ENCODE data around the gene CNOT6. TPM values are rescaled to one million over a fixed set of nuclear protein-coding genes. Genes with fewer than 3 reads are reported as not detected.

Gene CNOT6
- total RNA-seq, 4 donors from 2014 or later = 14.6 to 20.0 (median 19.3) TPM

DNA sequence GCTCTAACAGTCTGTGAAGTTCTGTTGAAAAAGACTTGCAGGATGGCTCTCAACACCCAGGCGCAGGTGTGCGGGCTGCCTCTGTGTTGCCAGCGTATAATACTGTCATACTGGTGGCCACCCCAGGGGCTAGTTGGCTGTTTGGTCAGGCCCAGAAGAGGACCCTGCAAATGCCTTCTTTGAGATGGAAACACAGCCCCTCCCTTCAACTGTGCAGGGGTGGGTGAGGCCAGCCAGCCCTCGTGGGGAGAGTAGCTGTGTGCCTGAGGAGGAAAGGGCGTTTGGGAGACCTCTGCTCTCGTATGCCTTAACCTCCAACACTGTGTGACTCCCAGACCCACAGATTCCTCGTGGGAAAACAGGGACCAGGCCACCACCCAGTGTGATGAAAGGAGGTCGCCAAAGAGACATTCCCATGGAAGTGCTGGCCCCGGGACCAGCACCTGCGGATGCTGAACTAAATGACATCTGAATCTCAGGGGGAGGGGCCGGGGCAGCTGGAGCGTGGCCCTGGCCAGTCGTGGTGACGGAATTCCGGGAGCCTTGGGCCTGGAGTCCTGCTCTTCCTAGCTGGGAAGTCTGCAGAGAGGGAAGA, 108.4 kb downstream of the CNOT6 start:
- TF ChIP-seq, protein P1, sequence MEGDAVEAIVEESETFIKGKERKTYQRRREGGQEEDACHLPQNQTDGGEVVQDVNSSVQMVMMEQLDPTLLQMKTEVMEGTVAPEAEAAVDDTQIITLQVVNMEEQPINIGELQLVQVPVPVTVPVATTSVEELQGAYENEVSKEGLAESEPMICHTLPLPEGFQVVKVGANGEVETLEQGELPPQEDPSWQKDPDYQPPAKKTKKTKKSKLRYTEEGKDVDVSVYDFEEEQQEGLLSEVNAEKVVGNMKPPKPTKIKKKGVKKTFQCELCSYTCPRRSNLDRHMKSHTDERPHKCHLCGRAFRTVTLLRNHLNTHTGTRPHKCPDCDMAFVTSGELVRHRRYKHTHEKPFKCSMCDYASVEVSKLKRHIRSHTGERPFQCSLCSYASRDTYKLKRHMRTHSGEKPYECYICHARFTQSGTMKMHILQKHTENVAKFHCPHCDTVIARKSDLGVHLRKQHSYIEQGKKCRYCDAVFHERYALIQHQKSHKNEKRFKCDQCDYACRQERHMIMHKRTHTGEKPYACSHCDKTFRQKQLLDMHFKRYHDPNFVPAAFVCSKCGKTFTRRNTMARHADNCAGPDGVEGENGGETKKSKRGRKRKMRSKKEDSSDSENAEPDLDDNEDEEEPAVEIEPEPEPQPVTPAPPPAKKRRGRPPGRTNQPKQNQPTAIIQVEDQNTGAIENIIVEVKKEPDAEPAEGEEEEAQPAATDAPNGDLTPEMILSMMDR (IDR thresholded peaks at IDR 0.05) = no peak
- TF ChIP-seq EP300 (IDR thresholded peaks at IDR 0.05; ENCODE audit: low read depth) = no peak
- TF ChIP-seq POLR2A (IDR thresholded peaks at IDR 0.05) = no peak
- TF ChIP-seq POLR2AphosphoS5 (IDR thresholded peaks at IDR 0.05) = no peak
- Histone ChIP-seq H3K4me3 (no peak overlapping the region), H3K9me3 (no peaks in the 10 kb centered on the region), H3K4me1 (no peaks in the 10 kb centered on the region), H3K36me3 (no peaks in the 10 kb centered on the region), H3K27ac (no peak overlapping the region), H3K27me3 (no peaks in the 10 kb centered on the region)
- WGBS, 2 donors (ENCODE audit: low coverage in 1 of 2) = 61% methylated on average over 15 of the region's 15 CpGs; no CpG with 5 or more reads in 1 of the 2 donors
- intact Hi-C loops (cut with DNase I; ENCODE audit: low total_unique reads) = no loop called here
- DNase-seq = no peak
- in situ Hi-C loops (cut with MboI; ENCODE audit: low pct_ligation_motif_present in 1 of 4, low pct_unique_long_range_greater_than_20kb in 1 of 4, low sequenced_read_pairs in 3 of 4) = no loop called here

DNA sequence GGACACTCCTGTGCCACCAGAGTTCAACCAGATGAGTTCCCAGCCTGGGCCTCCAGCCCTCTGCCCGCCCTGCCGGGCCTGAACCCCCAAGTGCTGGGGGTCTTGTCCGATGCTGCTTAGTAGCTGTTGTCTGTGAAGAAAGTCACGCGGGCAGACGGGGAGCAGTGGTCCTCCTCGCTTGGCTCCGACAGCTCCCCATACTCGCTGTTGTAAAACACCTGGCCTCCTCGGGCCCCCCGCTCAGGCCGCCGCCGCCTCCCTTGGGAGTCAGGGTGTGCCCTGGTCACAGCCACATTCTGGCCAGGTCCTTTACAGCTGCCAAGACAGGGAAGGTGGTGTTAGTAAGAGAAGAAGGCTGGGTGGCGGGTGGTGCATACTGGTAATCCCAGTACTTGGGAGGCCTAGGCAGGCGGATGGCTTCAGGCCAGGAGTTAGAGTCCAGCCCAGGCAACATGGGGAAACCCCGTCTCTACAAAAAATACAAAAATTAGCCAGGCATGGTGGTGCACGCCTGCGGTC, 109.0 kb downstream of the CNOT6 start:
- intact Hi-C loops (cut with DNase I; ENCODE audit: low total_unique reads) (no loop called here), in situ Hi-C loops (cut with MboI; ENCODE audit: low pct_ligation_motif_present in 1 of 4, low pct_unique_long_range_greater_than_20kb in 1 of 4, low sequenced_read_pairs in 3 of 4) (no loop called here)
- TF ChIP-seq EP300 (IDR thresholded peaks at IDR 0.05; ENCODE audit: low read depth) (no peak), POLR2AphosphoS5 (IDR thresholded peaks at IDR 0.05) (no peak), POLR2A (IDR thresholded peaks at IDR 0.05) (no peak)
- TF ChIP-seq, protein P1 (IDR thresholded peaks at IDR 0.05) = no peak
- Histone ChIP-seq H3K27me3 (no peaks in the 10 kb centered on the region), H3K27ac (no peak overlapping the region), H3K4me1 (no peaks in the 10 kb centered on the region), H3K4me3 (no peak overlapping the region), H3K36me3 (no peaks in the 10 kb centered on the region), H3K9me3 (no peaks in the 10 kb centered on the region)
- no peak for DNase-seq
- 94% methylated on average over 18 of the region's 19 CpGs; no CpG with 5 or more reads in 1 of the 2 donors for WGBS, 2 donors (ENCODE audit: low coverage in 1 of 2)

DNA sequence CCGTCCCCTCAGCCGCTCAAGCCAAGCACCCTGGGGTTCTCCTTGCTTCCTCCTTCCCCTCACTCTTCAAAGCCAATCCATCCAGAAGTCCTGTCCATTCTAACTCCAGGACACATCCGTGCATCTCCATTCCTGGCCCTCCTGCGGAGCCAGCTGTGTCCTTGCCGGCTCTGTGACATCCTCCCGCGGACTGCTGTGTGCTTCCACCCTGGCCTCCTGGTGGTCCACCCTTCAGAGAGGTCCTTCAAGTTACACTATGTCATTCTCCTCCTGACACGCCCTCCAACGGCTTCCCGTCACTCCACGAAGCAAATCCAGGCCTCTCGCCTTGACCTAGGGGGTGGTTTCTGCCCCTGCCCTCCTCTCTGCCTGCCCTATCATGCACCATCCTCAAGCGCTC, 110.1 kb downstream of the CNOT6 start:
- H3K9me3 ChIP-seq = no peaks in the 10 kb centered on the region
- WGBS, 2 donors (ENCODE audit: low coverage in 1 of 2) = 78 to 96% methylated on average over 5 to 13 of the region's 13 CpGs
- in situ Hi-C loops (cut with MboI; ENCODE audit: low pct_ligation_motif_present in 1 of 4, low pct_unique_long_range_greater_than_20kb in 1 of 4, low sequenced_read_pairs in 3 of 4) = no loop called here

DNA sequence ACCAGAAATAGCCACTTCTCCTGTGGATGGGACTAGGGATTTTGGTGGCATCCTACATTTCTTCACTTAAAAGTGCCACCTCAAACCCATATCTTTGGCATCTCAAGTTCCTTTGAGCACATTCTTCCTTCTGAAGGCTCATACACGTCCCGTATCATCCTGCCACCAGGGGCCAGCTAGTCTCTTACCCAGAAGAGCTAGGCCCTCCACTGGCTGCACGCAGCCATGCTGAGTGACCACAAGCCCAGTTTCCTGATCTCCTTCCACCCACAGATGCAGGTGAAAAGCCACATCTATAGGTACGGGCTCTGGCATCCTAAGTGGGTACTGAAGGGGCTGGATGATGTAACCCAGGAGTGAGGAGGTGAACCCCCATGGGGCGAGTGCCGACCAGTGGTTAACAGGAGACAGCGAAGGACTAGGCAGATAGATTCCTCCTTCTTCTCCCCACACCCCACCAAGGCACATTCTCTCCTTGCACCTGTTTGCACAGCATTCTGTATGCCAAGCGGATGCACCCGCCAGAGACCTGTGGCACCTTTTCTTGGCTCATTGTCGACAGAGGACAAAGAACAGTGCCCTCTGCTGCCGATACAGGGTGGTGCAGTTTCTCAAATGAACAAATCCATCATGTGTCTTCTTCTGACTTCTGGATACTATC, 111.5 kb downstream of the CNOT6 start:
- Histone ChIP-seq H3K4me3 (no peak overlapping the region), H3K4me1 (no peaks in the 10 kb centered on the region), H3K27ac (no peak overlapping the region), H3K36me3 (no peaks in the 10 kb centered on the region), H3K9me3 (no peaks in the 10 kb centered on the region), H3K27me3 (no peaks in the 10 kb centered on the region)
- in situ Hi-C loops (cut with MboI; ENCODE audit: low pct_ligation_motif_present in 1 of 4, low pct_unique_long_range_greater_than_20kb in 1 of 4, low sequenced_read_pairs in 3 of 4) = no loop called here
- 42% methylated on average over 11 of the region's 11 CpGs; no CpG with 5 or more reads in 1 of the 2 donors for WGBS, 2 donors (ENCODE audit: low coverage in 1 of 2)
- intact Hi-C loops (cut with DNase I; ENCODE audit: low total_unique reads) = no loop called here
- TF ChIP-seq, protein P1 (IDR thresholded peaks at IDR 0.05) = peak; percentile 40 to 64 (median 51)
- TF ChIP-seq POLR2A (IDR thresholded peaks at IDR 0.05) (no peak), EP300 (IDR thresholded peaks at IDR 0.05; ENCODE audit: low read depth) (no peak), POLR2AphosphoS5 (IDR thresholded peaks at IDR 0.05) (no peak)
- peak; percentile 58 for DNase-seq

More for the DNA sequence above, 110.1 kb downstream of the CNOT6 start:
- intact Hi-C loops (cut with DNase I; ENCODE audit: low total_unique reads) = no loop called here
- Histone ChIP-seq H3K27me3 (no peaks in the 10 kb centered on the region), H3K4me1 (no peaks in the 10 kb centered on the region), H3K36me3 (no peaks in the 10 kb centered on the region), H3K4me3 (no peak overlapping the region), H3K27ac (no peak overlapping the region)
- TF ChIP-seq EP300 (IDR thresholded peaks at IDR 0.05; ENCODE audit: low read depth) (no peak), POLR2A (IDR thresholded peaks at IDR 0.05) (no peak), POLR2AphosphoS5 (IDR thresholded peaks at IDR 0.05) (no peak)
- TF ChIP-seq, protein P1 (IDR thresholded peaks at IDR 0.05) = no peak
- DNase-seq = no peak

Measured in transverse colon (tissue), 4 donors.